Neuronal stem cell (in vitro differentiated cells): ENCODE data around the gene PSD2.

Experiments used
- DNase-seq: peaks from one replicate; pipeline ENCODE4 v3.0.0-alpha.2; 2013; ENCODE audit warnings: low spot score
- H2AFZ ChIP-seq: one replicate; pipeline ENCODE4 v1.6.1; 2013; ENCODE audit warnings: mild to moderate bottlenecking, low read length, inconsistent platforms
- H2AK5ac ChIP-seq: 2 replicates; pipeline ENCODE4 v1.6.1; 2013; ENCODE audit warnings: low read depth, mild to moderate bottlenecking, inconsistent platforms, low read length, moderate library complexity, mixed read lengths
- H2BK120ac ChIP-seq: 2 replicates; pipeline ENCODE4 v1.6.1; 2013; ENCODE audit warnings: low read depth, mild to moderate bottlenecking, inconsistent platforms, low read length, moderate library complexity, mixed read lengths
- H2BK12ac ChIP-seq: one replicate; pipeline ENCODE4 v1.6.1; 2013; ENCODE audit warnings: low read length, inconsistent platforms
- H2BK15ac ChIP-seq: 2 replicates; pipeline ENCODE4 v1.6.1; 2013; ENCODE audit warnings: mild to moderate bottlenecking, low read length, inconsistent platforms, mixed read lengths
- H2BK5ac ChIP-seq: one replicate; pipeline ENCODE4 v1.6.1; 2013; ENCODE audit warnings: inconsistent platforms, mild to moderate bottlenecking, low read length, moderate library complexity
- H3K14ac ChIP-seq: one replicate; pipeline ENCODE4 v1.6.1; 2013; ENCODE audit warnings: low read length, inconsistent platforms
- H3K18ac ChIP-seq: 2 replicates; pipeline ENCODE4 v1.6.1; 2013; ENCODE audit warnings: low read length, inconsistent platforms
- H3K23ac ChIP-seq: 2 replicates; pipeline ENCODE4 v1.6.1; 2013; ENCODE audit warnings: low read depth, mild to moderate bottlenecking, mixed read lengths, low read length, inconsistent platforms; ENCODE audit not compliant: poor library complexity
- H3K27ac ChIP-seq: replicated peaks from 3 replicates; pipeline ENCODE4 v1.5.1; 2013; ENCODE audit warnings: low read length, inconsistent platforms
- H3K27me3 ChIP-seq, 3 experiments: 2 replicates each; pipeline ENCODE4 v1.6.1; 2013; ENCODE audit warnings: low read length in 3 of 3, mild to moderate bottlenecking in 2 of 3, inconsistent platforms in 1 of 3, low read depth in 1 of 3, mixed read lengths in 1 of 3, moderate library complexity in 1 of 3; ENCODE audit not compliant: control insufficient read depth in 3 of 3, insufficient read depth in 3 of 3
- H3K36me3 ChIP-seq, 2 donors: replicated peaks in 1 of 2; 2 replicates each; pipeline ENCODE4 v1.6.1; 2013; ENCODE audit warnings: low read length in 2 of 2; ENCODE audit not compliant: control insufficient read depth in 2 of 2, insufficient read depth in 2 of 2
- H3K4ac ChIP-seq: 2 replicates; pipeline ENCODE4 v1.6.1; 2013; ENCODE audit warnings: inconsistent platforms, mild to moderate bottlenecking, low read length, moderate library complexity
- H3K4me1 ChIP-seq, 2 donors: 1 replicate in 1 of 2; 2 replicates in 1 of 2; pipeline ENCODE4 v1.6.1; 2013; ENCODE audit warnings: low read length in 2 of 2, low read depth in 1 of 2; ENCODE audit not compliant: control insufficient read depth in 2 of 2, insufficient read depth in 1 of 2
- H3K4me2 ChIP-seq: one replicate; pipeline ENCODE4 v1.6.1; 2013; ENCODE audit warnings: mild to moderate bottlenecking, low read length, inconsistent platforms; ENCODE audit not compliant: insufficient read depth, poor library complexity, severe bottlenecking
- H3K4me3 ChIP-seq, 2 donors: 2 replicates each; pipeline ENCODE4 v1.5.1; 2013; ENCODE audit warnings: low read length in 2 of 2, mild to moderate bottlenecking in 2 of 2, inconsistent platforms in 1 of 2, moderate library complexity in 1 of 2
- H3K79me1 ChIP-seq: one replicate; pipeline ENCODE4 v1.6.1; 2013; ENCODE audit warnings: low read depth, mild to moderate bottlenecking, inconsistent platforms, low read length, moderate library complexity
- H3K9ac ChIP-seq: one replicate; pipeline ENCODE4 v1.6.1; 2013; ENCODE audit warnings: mild to moderate bottlenecking, low read depth, low read length, inconsistent platforms; ENCODE audit not compliant: poor library complexity
- H3K9me3 ChIP-seq, 2 donors: replicated peaks in 1 of 2; 2 replicates each; pipeline versions ENCODE3 to v1.6.1; 2013; ENCODE audit warnings: low read length in 2 of 2, mild to moderate bottlenecking in 2 of 2, inconsistent platforms in 1 of 2, low read depth in 1 of 2, mixed read lengths in 1 of 2, moderate library complexity in 1 of 2; ENCODE audit not compliant: control insufficient read depth in 2 of 2, insufficient read depth in 1 of 2
- H4K8ac ChIP-seq: one replicate; pipeline ENCODE4 v1.6.1; 2013; ENCODE audit warnings: low read depth, mild to moderate bottlenecking, inconsistent platforms, low read length, moderate library complexity
- H4K91ac ChIP-seq: one replicate; pipeline ENCODE4 v1.6.1; 2013; ENCODE audit warnings: low read length, low read depth, mild to moderate bottlenecking, inconsistent platforms; ENCODE audit not compliant: poor library complexity
- WGBS, 2 donors: extraction: QIAGEN DNeasy Blood & Tissue Kit; methylation state at CpG; one replicate each; pipeline ENCODE4 v1.1.7; 2013; ENCODE audit warnings: missing lambda C conversion rate in 2 of 2, mixed read lengths in 1 of 2; ENCODE audit not compliant: insufficient read length in 2 of 2, insufficient replicate concordance in 1 of 2; ENCODE audit errors: extremely low coverage in 2 of 2; 5-methylcytosine and 5-hydroxymethylcytosine counted together

The PSD2 gene

DNA sequence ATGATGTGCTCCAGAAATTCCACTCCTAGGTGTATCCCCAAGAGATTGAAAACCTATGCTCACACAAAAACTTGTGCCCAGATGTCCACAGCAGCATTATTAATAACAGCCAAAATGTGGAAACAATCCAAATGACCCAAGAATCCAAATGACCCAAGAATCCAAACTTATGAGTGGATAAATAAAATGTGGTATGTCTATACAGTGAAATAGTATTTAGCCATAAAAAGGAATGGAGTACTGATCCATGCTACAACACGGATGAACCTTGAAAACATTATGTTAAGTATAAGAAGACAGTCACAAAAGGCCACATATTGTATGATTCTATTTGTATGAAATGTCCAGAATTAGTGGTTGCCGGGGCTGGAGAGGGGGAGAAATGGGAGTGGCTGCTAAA is 80.3 kb downstream of the PSD2 start:
- Histone ChIP-seq H3K79me1 (no peaks in the 10 kb centered on the region), H2BK120ac (no peak overlapping the region), H3K27ac (no peak overlapping the region), H3K4me3 (no peak overlapping the region), H4K8ac (no peak overlapping the region), H3K4ac (no peak overlapping the region), H3K14ac (no peak overlapping the region), H4K91ac (no peak overlapping the region), H3K4me1 (peaks cover 0 to 2% of the 10 kb centered on the region in 2 donors), H2BK5ac (no peak overlapping the region), H3K18ac (no peak overlapping the region), H2BK12ac (no peak overlapping the region), H3K27me3 (peaks cover 0 to 41% (median 0%) of the 10 kb centered on the region in 3 experiments), H3K9me3 (peaks cover 0 to 2% of the 10 kb centered on the region in 2 donors), H2BK15ac (no peak overlapping the region), H3K9ac (no peak overlapping the region), H3K23ac (no peak overlapping the region), H2AK5ac (no peak overlapping the region), H2AFZ (no peak overlapping the region), H3K36me3 (no peaks in the 10 kb centered on the region), H3K4me2 (no peak overlapping the region)
- no CpG with 5 or more reads among the region's 2 CpGs for WGBS, 2 donors
- no peak for DNase-seq

- Histone ChIP-seq H3K27me3 (peaks cover 0 to 51% (median 0%) of the 10 kb centered on the region in 3 experiments), H3K9ac (no peak overlapping the region), H3K79me1 (no peaks in the 10 kb centered on the region), H3K4me2 (no peak overlapping the region), H2BK120ac (no peak overlapping the region), H4K8ac (no peak overlapping the region), H2BK5ac (no peak overlapping the region), H3K4ac (no peak overlapping the region), H3K9me3 (peaks cover 0 to 2% of the 10 kb centered on the region in 2 donors), H3K36me3 (peaks cover 0 to under 1% of the 10 kb centered on the region in 2 donors), H3K27ac (no peak overlapping the region), H4K91ac (no peak overlapping the region), H3K14ac (no peak overlapping the region), H3K18ac (peak overlapping the region; percentile 72), H2BK12ac (no peak overlapping the region), H2AK5ac (no peak overlapping the region), H3K23ac (no peak overlapping the region), H2AFZ (no peak overlapping the region), H2BK15ac (no peak overlapping the region), H3K4me3 (no peak overlapping the region), H3K4me1 (peaks cover 0 to 2% of the 10 kb centered on the region in 2 donors)
- no CpG with 5 or more reads among the region's 6 CpGs for WGBS, 2 donors
- no peak for DNase-seq
These were observed 81.6 kb downstream of the PSD2 start for GRCh38 chr5:139877129-139877597.

- Histone ChIP-seq H3K14ac (no peak overlapping the region), H3K79me1 (no peaks in the 10 kb centered on the region), H2BK120ac (no peak overlapping the region), H3K27ac (no peak overlapping the region), H2BK5ac (no peak overlapping the region), H2AK5ac (peak overlapping the region; percentile 44), H3K9me3 (peaks cover 0 to 2% of the 10 kb centered on the region in 2 donors), H3K4me3 (no peak overlapping the region), H3K27me3 (peaks cover 0 to 51% (median 0%) of the 10 kb centered on the region in 3 experiments), H3K36me3 (peaks cover 0 to 1% of the 10 kb centered on the region in 2 donors), H4K91ac (no peak overlapping the region), H3K23ac (no peak overlapping the region), H4K8ac (no peak overlapping the region), H2BK12ac (no peak overlapping the region), H3K4me2 (no peak overlapping the region), H3K4ac (no peak overlapping the region), H2BK15ac (no peak overlapping the region), H2AFZ (no peak overlapping the region), H3K18ac (peak overlapping the region; percentile 77), H3K4me1 (peaks cover 0 to 2% of the 10 kb centered on the region in 2 donors), H3K9ac (no peak overlapping the region)
- DNase-seq, result no peak
- WGBS, 2 donors, result no CpG with 5 or more reads among the region's 3 CpGs
These were observed 82.5 kb downstream of the PSD2 start for GRCh38 chr5:139878093-139878492.

- H2BK120ac ChIP-seq, result no peak overlapping the region
- no peak overlapping the region for H3K27ac ChIP-seq
- no peak for DNase-seq
- no peaks in the 10 kb centered on the region for H3K4me1 ChIP-seq
- peaks cover 0 to 54% (median 0%) of the 10 kb centered on the region in 3 experiments for H3K27me3 ChIP-seq
- H3K9ac ChIP-seq, result peak overlapping the region; percentile 7
- peaks cover 0 to 1% of the 10 kb centered on the region in 2 donors for H3K36me3 ChIP-seq
- no peak overlapping the region for H2BK12ac ChIP-seq
- no peak overlapping the region for H3K23ac ChIP-seq
- H3K18ac ChIP-seq, result peak overlapping the region; percentile 16
- no peak overlapping the region for H2BK5ac ChIP-seq
- no CpG with 5 or more reads among the region's 18 CpGs for WGBS, 2 donors
- H2AFZ ChIP-seq, result no peak overlapping the region
- H3K9me3 ChIP-seq, result peaks cover 0 to 2% of the 10 kb centered on the region in 2 donors
- H2AK5ac ChIP-seq, result no peak overlapping the region
- no peak overlapping the region for H3K14ac ChIP-seq
- no peak overlapping the region for H3K4me2 ChIP-seq
- no peak overlapping the region for H2BK15ac ChIP-seq
- H3K4ac ChIP-seq, result no peak overlapping the region
- H4K8ac ChIP-seq, result no peak overlapping the region
- H3K4me3 ChIP-seq, result no peak overlapping the region
- no peaks in the 10 kb centered on the region for H3K79me1 ChIP-seq
- H4K91ac ChIP-seq, result no peak overlapping the region
These were observed 85.0 kb downstream of the PSD2 start for GRCh38 chr5:139880416-139881142.
